ENCODE data around the gene ITGB3.

GRCh38 chr17:47225911-47226688, 27.5 kb upstream of the ITGB3 start:
- no peak for TF ChIP-seq CTCF (IDR thresholded peaks at IDR 0.05 in 8 of 11, conservative IDR thresholded peaks at IDR 0.05 in 3 of 11)
- TF ChIP-seq POLR2A (IDR thresholded peaks at IDR 0.05) = no peak

Measured in spleen (tissue), 7 donors.